ENCODE data around the gene PPP1R12A. TPM values are rescaled to one million over a fixed set of nuclear protein-coding genes. Genes with fewer than 3 reads are reported as not detected.

Gene PPP1R12A
- total and polyA plus RNA-seq, 9 of the 15 experiments (the other 6 are each of a cell fraction or from before 2014, with no cell fraction given), result 26.4 to 119 (median 53.3) TPM

GRCh38 chr12:79844693-79845092 lies 90.2 kb downstream of the PPP1R12A start (continued):
- TF ChIP-seq SMARCA4 (IDR thresholded peaks at IDR 0.05), result peak; percentile 76
- peak; percentile 32 for TF ChIP-seq PRDM10 (IDR thresholded peaks at IDR 0.05; ENCODE audit: partially characterized antibody)
- peak; percentile 52 for TF ChIP-seq SOX6 (IDR thresholded peaks at IDR 0.05)
- TF ChIP-seq KDM1A (IDR thresholded peaks at IDR 0.05), result peak; percentile 49 to 51; a peak in 2 of 4 replicates
- TF ChIP-seq MLLT1 (IDR thresholded peaks at IDR 0.05), result 0 out of 4 replicates have a peak, but pooled peaks of 1 of the 2 experiments have one; percentile 21
- peak in 1 of 2 experiments; percentile 48; a peak in 1 of 4 replicates for TF ChIP-seq TRIM24 (IDR thresholded peaks at IDR 0.05)
- TF ChIP-seq TEAD4 (IDR thresholded peaks at IDR 0.05; ENCODE audit: low read length), result peak; percentile 36; the same call in 1 of the 2 replicates
- no peak for TF ChIP-seq TEAD4 (CRISPR knock-in tag; IDR thresholded peaks at IDR 0.05; ENCODE audit: borderline replicate concordance)
- no peak for TF ChIP-seq RBBP5 (IDR thresholded peaks at IDR 0.05; ENCODE audit: borderline replicate concordance, insufficient read depth, low read length, poor library complexity, severe bottlenecking)
- TF ChIP-seq HMGN3 (IDR thresholded peaks at IDR 0.05; ENCODE audit: borderline replicate concordance, extremely low read depth, insufficient read length, low read depth, low read length), result no peak
- TF ChIP-seq ARID1B (IDR thresholded peaks at IDR 0.05), result peak; percentile 80
- 0 out of 4 replicates have a peak, but pooled peaks of 1 of the 2 experiments have one; percentile 20 for TF ChIP-seq FOXA3 (CRISPR knock-in tag; conservative IDR thresholded peaks at IDR 0.05 in 1 of 2, IDR thresholded peaks at IDR 0.05 in 1 of 2)
- TF ChIP-seq SMARCE1 (IDR thresholded peaks at IDR 0.05), result peak; percentile 75; the same call in 1 of the 2 replicates
- TF ChIP-seq ZNF740 (CRISPR knock-in tag; IDR thresholded peaks at IDR 0.05), result no peak
- TF ChIP-seq ZNF740 (tag; IDR thresholded peaks at IDR 0.05), result no peak
- no peak for TF ChIP-seq HNRNPH1 (optimal IDR thresholded peaks at IDR 0.05; ENCODE audit: low read depth, low read length)

Data from K562 (cell line).